ENCODE measurements around the gene PSMD6.

DNA sequence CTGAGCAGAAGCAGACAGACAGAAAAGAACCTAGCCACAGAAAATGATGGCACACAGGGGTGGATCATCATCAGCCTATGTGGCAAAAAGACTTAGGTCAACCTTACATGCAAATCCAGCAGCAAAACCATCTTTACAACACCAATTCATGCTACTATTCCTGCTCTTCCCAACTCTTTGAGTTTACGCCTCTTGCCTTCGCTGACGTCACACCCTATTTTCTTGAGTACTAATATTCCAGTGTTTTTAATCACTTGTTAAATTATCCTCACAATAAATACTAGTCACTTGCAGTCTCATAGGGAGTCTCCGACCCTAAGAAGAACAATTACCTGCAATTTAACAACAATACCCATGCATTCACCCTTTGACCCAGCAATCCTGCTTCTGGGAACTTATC lies 6.0 kb upstream of the PSMD6 start:
- TF ChIP-seq, protein P1, sequence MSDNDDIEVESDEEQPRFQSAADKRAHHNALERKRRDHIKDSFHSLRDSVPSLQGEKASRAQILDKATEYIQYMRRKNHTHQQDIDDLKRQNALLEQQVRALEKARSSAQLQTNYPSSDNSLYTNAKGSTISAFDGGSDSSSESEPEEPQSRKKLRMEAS (IDR thresholded peaks at IDR 0.05; ENCODE audit: insufficient read depth, insufficient read length) = no peak
- TF ChIP-seq, protein P2, sequence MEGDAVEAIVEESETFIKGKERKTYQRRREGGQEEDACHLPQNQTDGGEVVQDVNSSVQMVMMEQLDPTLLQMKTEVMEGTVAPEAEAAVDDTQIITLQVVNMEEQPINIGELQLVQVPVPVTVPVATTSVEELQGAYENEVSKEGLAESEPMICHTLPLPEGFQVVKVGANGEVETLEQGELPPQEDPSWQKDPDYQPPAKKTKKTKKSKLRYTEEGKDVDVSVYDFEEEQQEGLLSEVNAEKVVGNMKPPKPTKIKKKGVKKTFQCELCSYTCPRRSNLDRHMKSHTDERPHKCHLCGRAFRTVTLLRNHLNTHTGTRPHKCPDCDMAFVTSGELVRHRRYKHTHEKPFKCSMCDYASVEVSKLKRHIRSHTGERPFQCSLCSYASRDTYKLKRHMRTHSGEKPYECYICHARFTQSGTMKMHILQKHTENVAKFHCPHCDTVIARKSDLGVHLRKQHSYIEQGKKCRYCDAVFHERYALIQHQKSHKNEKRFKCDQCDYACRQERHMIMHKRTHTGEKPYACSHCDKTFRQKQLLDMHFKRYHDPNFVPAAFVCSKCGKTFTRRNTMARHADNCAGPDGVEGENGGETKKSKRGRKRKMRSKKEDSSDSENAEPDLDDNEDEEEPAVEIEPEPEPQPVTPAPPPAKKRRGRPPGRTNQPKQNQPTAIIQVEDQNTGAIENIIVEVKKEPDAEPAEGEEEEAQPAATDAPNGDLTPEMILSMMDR (IDR thresholded peaks at IDR 0.05; ENCODE audit: extremely low read depth in 1 of 2, insufficient read depth in 1 of 2, low read depth in 1 of 2, low read length in 2 of 2) = no peak
- TF ChIP-seq POLR2AphosphoS5 (IDR thresholded peaks at IDR 0.05; ENCODE audit: insufficient read depth, low read depth, low read length) = no peak
- no peak for TF ChIP-seq JUN (IDR thresholded peaks at IDR 0.05; ENCODE audit: borderline replicate concordance, insufficient read depth, insufficient read length, low read depth)

Measured in endothelial cell of umbilical vein (primary cell).